Subcutaneous abdominal adipose tissue (tissue), 5 donors: ENCODE data around the gene SPRY4.
"Not testable (repeated sequence)": the region's sequence is repeated elsewhere in the genome, so short reads cannot be mapped to it uniquely, and the experiment has no call there.

Experiments used
- H3K27ac ChIP-seq: one replicate; pipeline ENCODE4 v1.7.0; 2013; ENCODE audit warnings: low read depth, mild to moderate bottlenecking, inconsistent platforms, low read length, moderate library complexity
- H3K27me3 ChIP-seq, 5 donors: one replicate each; pipeline ENCODE4 v1.7.0; 2013; ENCODE audit warnings: low read length in 5 of 5, inconsistent platforms in 1 of 5; ENCODE audit not compliant: control insufficient read depth in 5 of 5, insufficient read depth in 4 of 5
- H3K36me3 ChIP-seq, 5 donors: one replicate each; pipeline ENCODE4 v1.7.0; 2013; ENCODE audit warnings: low read length in 5 of 5; ENCODE audit not compliant: control insufficient read depth in 5 of 5, insufficient read depth in 5 of 5
- H3K4me1 ChIP-seq, 5 donors: one replicate each; pipeline ENCODE4 v1.7.0; 2013; ENCODE audit warnings: low read length in 5 of 5, mild to moderate bottlenecking in 3 of 5, moderate library complexity in 1 of 5; ENCODE audit not compliant: control insufficient read depth in 5 of 5, insufficient read depth in 5 of 5
- H3K4me3 ChIP-seq, 5 donors: one replicate each; pipeline ENCODE4 v1.7.0; 2013; ENCODE audit warnings: low read length in 5 of 5, low read depth in 1 of 5
- H3K9ac ChIP-seq, 5 donors: one replicate each; pipeline ENCODE4 v1.7.0; 2013; ENCODE audit warnings: low read length in 5 of 5, mild to moderate bottlenecking in 4 of 5, moderate library complexity in 3 of 5
- H3K9me3 ChIP-seq, 5 donors: one replicate each; pipeline ENCODE4 v1.7.0; 2013; ENCODE audit warnings: low read length in 5 of 5; ENCODE audit not compliant: control insufficient read depth in 5 of 5
- donor health status: healthy.
- donor health status: healthy.
- donor health status: healthy.
- donor health status: healthy.
- donor health status: healthy.

Gene SPRY4

GRCh38 chr5:142300677-142301076 is 24.1 kb downstream of the SPRY4 start:
- Histone ChIP-seq H3K27ac (no peak overlapping the region), H3K27me3 (no peaks in the 10 kb centered on the region), H3K9me3 (no peaks in the 10 kb centered on the region), H3K4me3 (no peak overlapping the region), H3K9ac (no peak overlapping the region), H3K4me1 (peaks cover under 1 to 19% (median 5%) of the 10 kb centered on the region in 5 donors), H3K36me3 (no peaks in the 10 kb centered on the region)

- peaks cover 3 to 32% (median 9%) of the 10 kb centered on the region in 5 donors for H3K4me1 ChIP-seq
- no peak overlapping the region for H3K9ac ChIP-seq
- H3K9me3 ChIP-seq: no peaks in the 10 kb centered on the region
- H3K36me3 ChIP-seq: no peaks in the 10 kb centered on the region
- H3K27ac ChIP-seq: no peak overlapping the region
- H3K27me3 ChIP-seq: no peaks in the 10 kb centered on the region
- H3K4me3 ChIP-seq: no peak overlapping the region
Measured at GRCh38 chr5:142298789-142299188, 26.0 kb downstream of the SPRY4 start.

GRCh38 chr5:142297786-142298185 is 27.0 kb downstream of the SPRY4 start:
- H3K9me3 ChIP-seq, H3K4me3 ChIP-seq, H3K27me3 ChIP-seq, H3K9ac ChIP-seq, H3K27ac ChIP-seq, H3K36me3 ChIP-seq: not testable (repeated sequence)
- peaks cover 3 to 35% (median 9%) of the 10 kb centered on the region in 5 donors for H3K4me1 ChIP-seq

- Histone ChIP-seq H3K4me1 (peaks cover 3 to 35% (median 9%) of the 10 kb centered on the region in 5 donors), H3K36me3 (no peaks in the 10 kb centered on the region), H3K9me3 (no peaks in the 10 kb centered on the region), H3K27ac (no peak overlapping the region), H3K4me3 (no peak overlapping the region), H3K27me3 (no peaks in the 10 kb centered on the region), H3K9ac (no peak overlapping the region)
Measured at GRCh38 chr5:142296914-142297417, 27.9 kb downstream of the SPRY4 start.

- Histone ChIP-seq H3K27ac (no peak overlapping the region), H3K4me1 (peaks cover 3 to 35% (median 9%) of the 10 kb centered on the region in 5 donors), H3K4me3 (no peak overlapping the region), H3K36me3 (no peaks in the 10 kb centered on the region), H3K9me3 (no peaks in the 10 kb centered on the region), H3K9ac (no peak overlapping the region), H3K27me3 (no peaks in the 10 kb centered on the region)
Measured at GRCh38 chr5:142295960-142296860, 28.6 kb downstream of the SPRY4 start.

GRCh38 chr5:142295084-142295758 is 29.6 kb downstream of the SPRY4 start:
- Histone ChIP-seq H3K36me3 (no peaks in the 10 kb centered on the region), H3K9ac (no peak overlapping the region), H3K9me3 (no peaks in the 10 kb centered on the region), H3K4me3 (no peak overlapping the region), H3K27ac (no peak overlapping the region), H3K4me1 (peaks cover 3 to 45% (median 13%) of the 10 kb centered on the region in 5 donors), H3K27me3 (no peaks in the 10 kb centered on the region)

GRCh38 chr5:142293486-142293885 is 31.3 kb downstream of the SPRY4 start:
- Histone ChIP-seq H3K27me3 (no peaks in the 10 kb centered on the region), H3K27ac (no peak overlapping the region), H3K4me1 (peaks cover 5 to 50% (median 13%) of the 10 kb centered on the region in 5 donors), H3K9me3 (no peaks in the 10 kb centered on the region), H3K9ac (no peak overlapping the region), H3K4me3 (no peak overlapping the region), H3K36me3 (no peaks in the 10 kb centered on the region)

- Histone ChIP-seq H3K9ac (no peak overlapping the region), H3K36me3 (no peaks in the 10 kb centered on the region), H3K27me3 (no peaks in the 10 kb centered on the region), H3K27ac (no peak overlapping the region), H3K9me3 (no peaks in the 10 kb centered on the region), H3K4me3 (no peak overlapping the region), H3K4me1 (peaks cover 6 to 53% (median 15%) of the 10 kb centered on the region in 5 donors)
Measured at GRCh38 chr5:142292808-142293207, 32.0 kb downstream of the SPRY4 start.

- H3K27me3 ChIP-seq: no peaks in the 10 kb centered on the region
- H3K4me1 ChIP-seq: peaks cover 6 to 55% (median 18%) of the 10 kb centered on the region in 5 donors
- no peaks in the 10 kb centered on the region for H3K36me3 ChIP-seq
- no peak overlapping the region for H3K27ac ChIP-seq
- H3K9ac ChIP-seq: no peak overlapping the region
- H3K4me3 ChIP-seq: no peak overlapping the region
- H3K9me3 ChIP-seq: no peaks in the 10 kb centered on the region
Measured at GRCh38 chr5:142292249-142292648, 32.6 kb downstream of the SPRY4 start.
